Neural cell (in vitro differentiated cells): ENCODE data around the gene GOLGA3.

Source experiments
- CTCF ChIP-seq: fragments of 450-650 bp; IDR thresholded peaks from 2 replicates; pipeline ENCODE4 v1.5.1; 2014; ENCODE audit warnings: antibody characterized with exemption, mild to moderate bottlenecking, moderate library complexity; ENCODE audit not compliant: poor library complexity, severe bottlenecking
- EP300 ChIP-seq: fragments of 450-650 bp; conservative IDR thresholded peaks from 2 replicates; pipeline ENCODE4 v1.6.1; 2014; ENCODE audit warnings: antibody characterized with exemption, mild to moderate bottlenecking, moderate library complexity; ENCODE audit not compliant: poor library complexity, severe bottlenecking
- EZH2 ChIP-seq: fragments of 200-600, 300-800 bp; shearing (Covaris generic), sonication (generic); IDR thresholded peaks from 2 replicates; pipeline ENCODE4 v1.6.1; 2014; ENCODE audit warnings: antibody characterized with exemption, low read length, borderline replicate concordance, mild to moderate bottlenecking; ENCODE audit not compliant: insufficient read depth, poor library complexity, severe bottlenecking
- POLR2AphosphoS5 ChIP-seq: IDR thresholded peaks from 2 replicates; pipeline ENCODE4 v1.6.1; 2012
- RAD21 ChIP-seq: fragments of 450-650 bp; conservative IDR thresholded peaks from 2 replicates; pipeline ENCODE4 v1.6.1; 2014; ENCODE audit warnings: antibody characterized with exemption, mild to moderate bottlenecking, moderate library complexity
- REST ChIP-seq: IDR thresholded peaks from 2 replicates; pipeline ENCODE4 v1.6.1; 2012; ENCODE audit warnings: borderline replicate concordance
- TAF1 ChIP-seq: IDR thresholded peaks from 2 replicates; pipeline ENCODE4 v1.6.1; 2012; ENCODE audit warnings: low read depth

- no peak for TF ChIP-seq REST
- TF ChIP-seq CTCF = no peak
- TF ChIP-seq POLR2AphosphoS5 = no peak
- TF ChIP-seq EZH2 = no peak
- no peak for TF ChIP-seq RAD21
- no peak for TF ChIP-seq EP300
- TF ChIP-seq TAF1 = no peak
Measured at GRCh38 chr12:132777614-132778013, 51.1 kb downstream of the GOLGA3 start.
